GM12878 (cell line): ENCODE data around the gene RNF126. TPM values are rescaled to one million over a fixed set of nuclear protein-coding genes. Genes with fewer than 3 reads are reported as not detected.

Source experiments
- BCL3 ChIP-seq: IDR thresholded peaks from 2 replicates; pipeline ENCODE4 v1.6.1; 2011; ENCODE audit warnings: borderline replicate concordance, low read depth, mild to moderate bottlenecking, moderate library complexity, low read length; ENCODE audit not compliant: insufficient read depth, poor library complexity, severe bottlenecking
- E2F8 ChIP-seq: fragments of 450-650 bp; IDR thresholded peaks from 2 replicates; pipeline ENCODE4 v1.6.1; 2018; ENCODE audit warnings: mild to moderate bottlenecking, low read depth, moderate library complexity; ENCODE audit not compliant: partially characterized antibody
- EGR1 ChIP-seq, 2 experiments: IDR thresholded peaks; 1 replicate in 1 of 2; 2 replicates in 1 of 2; pipeline ENCODE4 v1.6.1; 2011 to 2012; ENCODE audit warnings: low read depth in 2 of 2, low read length in 2 of 2, borderline replicate concordance in 1 of 2, mild to moderate bottlenecking in 1 of 2, moderate library complexity in 1 of 2
- EZH2 ChIP-seq: IDR thresholded peaks from 2 replicates; pipeline ENCODE4 v1.6.1; 2012; ENCODE audit warnings: low read depth, mild to moderate bottlenecking, control low read depth, inconsistent platforms, low read length, borderline replicate concordance; ENCODE audit not compliant: control insufficient read depth
- HCFC1 ChIP-seq: fragments of 150-350 bp; IDR thresholded peaks from 2 replicates; pipeline ENCODE4 v1.6.1; 2014; ENCODE audit warnings: low read length
- HSF1 ChIP-seq: fragments of 150-350 bp; IDR thresholded peaks from 2 replicates; pipeline ENCODE4 v1.6.1; 2014; ENCODE audit warnings: mild to moderate bottlenecking, low read depth, low read length
- MYB ChIP-seq: fragments of 150-350 bp; IDR thresholded peaks from 2 replicates; pipeline ENCODE4 v1.6.1; 2014; ENCODE audit warnings: mild to moderate bottlenecking, low read depth, low read length, borderline replicate concordance
- NFYA ChIP-seq: IDR thresholded peaks from 2 replicates; pipeline ENCODE4 v1.6.1; 2011; ENCODE audit warnings: low read depth, mild to moderate bottlenecking, low read length, improper control_type of control experiment, borderline replicate concordance
- NRF1 ChIP-seq: conservative IDR thresholded peaks from 2 replicates; pipeline ENCODE4 v1.6.1; 2011; ENCODE audit warnings: mild to moderate bottlenecking, low read depth, low read length, improper control_type of control experiment
- PBX3 ChIP-seq: IDR thresholded peaks from 2 replicates; pipeline ENCODE4 v1.6.1; 2011; ENCODE audit warnings: mild to moderate bottlenecking, low read depth, low read length, moderate library complexity; ENCODE audit not compliant: insufficient replicate concordance
- RELB ChIP-seq: fragments of 450-650 bp; IDR thresholded peaks from 2 replicates; pipeline ENCODE4 v1.6.1; 2017; ENCODE audit warnings: low read depth, mild to moderate bottlenecking, moderate library complexity
- SPI1 ChIP-seq: IDR thresholded peaks from 2 replicates; pipeline ENCODE4 v1.6.1; 2011; ENCODE audit warnings: low read depth, mild to moderate bottlenecking, low read length, moderate library complexity, borderline replicate concordance; ENCODE audit not compliant: insufficient read depth
- SRF ChIP-seq, 2 experiments: IDR thresholded peaks; 2 replicates each; pipeline ENCODE4 v1.6.1; 2011; ENCODE audit warnings: low read depth in 2 of 2, low read length in 2 of 2, mild to moderate bottlenecking in 1 of 2, moderate library complexity in 1 of 2
- YY1 ChIP-seq: IDR thresholded peaks from 2 replicates; pipeline ENCODE4 v1.6.1; 2011; ENCODE audit warnings: low read depth, mild to moderate bottlenecking, low read length
- ZNF207 ChIP-seq: fragments of 450-650 bp; IDR thresholded peaks from 2 replicates; pipeline ENCODE4 v1.6.1; 2014; ENCODE audit warnings: antibody characterized with exemption, mild to moderate bottlenecking, borderline replicate concordance
- ZNF592 ChIP-seq: fragments of 450-650 bp; IDR thresholded peaks from 2 replicates; pipeline ENCODE4 v1.6.1; 2017; ENCODE audit warnings: mild to moderate bottlenecking, moderate library complexity
- polyA plus RNA-seq, 11 experiments: library from polyadenylated mRNA; depleted of rRNA in 4 of 11; unstranded in 6 of 11; stranded (reverse) in 5 of 11; fragments of >200 nt; fragmentation: Nextera tagmentation in 4 of 11; fragmentation: Illumina TruSeq in 1 of 11; extraction: Ambion mirVana in 4 of 11; extraction: Trizol in 1 of 11; gene quantifications; 1 replicate in 1 of 11; 2 replicates in 10 of 11; pipeline versions ENCODE4 v1.2.1 to v1.2.3, GENCODE V29; 2011 to 2016; ENCODE audit warnings: inconsistent platforms in 2 of 11, missing spikeins in 2 of 11, low read depth in 1 of 11
- total RNA-seq, 4 experiments: library from RNA; depleted of rRNA in 3 of 4; stranded (reverse); fragments of >200 nt in 3 of 4; fragmentation: Illumina TruSeq in 1 of 4; extraction: Trizol in 1 of 4; gene quantifications; 2 replicates each; pipeline versions ENCODE4 v1.2.1 to v1.2.3, GENCODE V29; 2013 to 2021

Gene RNF126
- total and polyA plus RNA-seq, 10 of the 15 experiments (the other 5 are each of a cell fraction or from before 2014, with no cell fraction given) = 0.45 to 100 (median 50.6) TPM

- TF ChIP-seq PBX3 (no peak), YY1 (no peak), SRF (IDR thresholded peaks at IDR 0.05; ENCODE audit: low read depth in 2 of 2, low read length in 2 of 2) (no peak), RELB (0 out of 2 replicates have a peak, but pooled peaks have one; percentile 12), SPI1 (no peak), ZNF207 (no peak), ZNF592 (no peak), EZH2 (no peak), HCFC1 (no peak), MYB (no peak), E2F8 (no peak), NFYA (no peak), BCL3 (no peak), EGR1 (IDR thresholded peaks at IDR 0.05; ENCODE audit: borderline replicate concordance in 1 of 2, low read depth in 2 of 2, low read length in 2 of 2) (no peak), NRF1 (no peak), HSF1 (0 out of 2 replicates have a peak, but pooled peaks have one; percentile 39)
These were observed 51.5 kb downstream of the RNF126 start (continued) for GRCh38 chr19:611481-611868.
